ENCODE data around the gene PXMP2. TPM values are rescaled to one million over a fixed set of nuclear protein-coding genes. Genes with fewer than 3 reads are reported as not detected.

PXMP2 gene
- total RNA-seq, 4 donors from 2014 or later, result 22.8 to 87.0 (median 40.3) TPM

- TF ChIP-seq CTCF (IDR thresholded peaks at IDR 0.05; ENCODE audit: low read depth), result no peak
Measured at GRCh38 chr12:132728502-132728901, 41.1 kb downstream of the PXMP2 start.

- TF ChIP-seq CTCF (IDR thresholded peaks at IDR 0.05; ENCODE audit: low read depth), result no peak
Measured at GRCh38 chr12:132729541-132730320, 42.3 kb downstream of the PXMP2 start.

GRCh38 chr12:132730353-132730752, 43.0 kb downstream of the PXMP2 start:
- no peak for TF ChIP-seq CTCF (IDR thresholded peaks at IDR 0.05; ENCODE audit: low read depth)

GRCh38 chr12:132731574-132731973, 44.2 kb downstream of the PXMP2 start:
- TF ChIP-seq CTCF (IDR thresholded peaks at IDR 0.05; ENCODE audit: low read depth), result no peak

- no peak for TF ChIP-seq CTCF (IDR thresholded peaks at IDR 0.05; ENCODE audit: low read depth)
Measured at GRCh38 chr12:132734206-132734605, 46.8 kb downstream of the PXMP2 start.

GRCh38 chr12:132735496-132735895, 48.1 kb downstream of the PXMP2 start:
- no peak for TF ChIP-seq CTCF (IDR thresholded peaks at IDR 0.05; ENCODE audit: low read depth)

GRCh38 chr12:132736378-132736777, 49.0 kb downstream of the PXMP2 start:
- no peak for TF ChIP-seq CTCF (IDR thresholded peaks at IDR 0.05; ENCODE audit: low read depth)

All from subcutaneous adipose tissue (tissue), 4 donors.